ENCODE data around the gene TNFRSF25. TPM values are rescaled to one million over a fixed set of nuclear protein-coding genes. Genes with fewer than 3 reads are reported as not detected.

Gene TNFRSF25
- total and polyA plus RNA-seq, 2 donors from 2014 or later, result 7.6 to 13.8 TPM

DNA sequence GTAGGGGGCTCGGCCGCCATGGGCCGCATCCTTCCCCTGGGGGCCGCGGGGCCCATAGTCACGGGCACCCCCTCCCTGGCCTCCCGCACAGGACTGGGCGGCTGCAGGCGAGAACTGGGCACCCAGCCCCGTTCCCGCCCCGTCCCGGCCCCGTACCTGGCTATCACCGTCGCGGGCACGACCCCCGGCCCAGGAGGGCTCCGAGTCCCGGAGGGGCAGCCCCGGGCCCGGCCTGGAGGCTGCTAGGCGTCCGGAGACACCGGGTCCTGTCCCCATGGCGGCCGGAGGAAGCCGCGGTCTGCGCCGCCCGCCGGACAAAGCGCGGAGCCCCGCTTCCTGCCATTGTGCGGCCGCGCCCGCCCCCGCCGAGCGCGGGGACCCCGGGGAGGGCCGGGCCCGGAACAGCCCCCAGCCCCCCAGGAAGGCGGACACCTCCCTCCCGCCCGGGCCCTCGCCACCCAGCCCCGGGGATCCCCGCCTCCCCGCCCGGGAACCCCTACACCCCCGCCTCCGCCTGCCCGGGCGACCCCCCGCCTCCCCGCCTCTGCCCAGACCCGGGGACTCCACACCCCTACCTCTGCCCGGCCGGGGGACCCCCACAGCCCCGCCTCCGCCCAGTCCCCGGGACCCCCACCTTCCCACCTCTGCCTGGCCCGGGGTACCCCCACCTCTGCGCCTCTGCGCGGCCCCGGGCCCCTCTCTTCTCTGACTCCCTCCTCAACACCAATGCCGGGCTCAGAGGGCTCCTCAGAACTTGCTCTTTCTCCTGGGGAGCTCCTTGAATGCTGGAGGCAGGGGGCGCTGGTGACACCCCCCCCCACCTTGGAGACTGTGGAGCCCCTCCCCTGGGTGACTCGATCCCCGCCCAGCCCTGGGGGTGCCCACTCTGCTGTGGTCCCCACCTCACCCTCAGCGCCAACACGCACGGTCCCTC is 19.5 kb upstream of the TNFRSF25 start:
- no peaks in the 10 kb centered on the region for H3K27me3 ChIP-seq (ENCODE audit: control insufficient read depth, insufficient read depth, low read length)
- H3K4me1 ChIP-seq (ENCODE audit: control insufficient read depth in 2 of 3, insufficient read depth in 2 of 3, low read depth in 1 of 3, low read length in 3 of 3), result peaks cover 0 to 14% (median 0%) of the 10 kb centered on the region in 3 donors
- intact Hi-C loops (cut with DNase I), result no loop called here
- peak in 4 of 5 donors; percentile 36 to 84 (median 51) for DNase-seq
- H3K4me3 ChIP-seq (ENCODE audit: low read length in 3 of 3), result no peak overlapping the region
- no peaks in the 10 kb centered on the region for H3K9me3 ChIP-seq (ENCODE audit: control insufficient read depth in 2 of 3, insufficient read depth in 1 of 3, low read length in 3 of 3)
- no peak overlapping the region for H3K27ac ChIP-seq (ENCODE audit: low read depth in 2 of 2, low read length in 2 of 2)
- H3K9ac ChIP-seq (ENCODE audit: low read length in 3 of 3), result no peak overlapping the region
- H3K36me3 ChIP-seq (ENCODE audit: control insufficient read depth in 2 of 3, insufficient read depth in 3 of 3, low read length in 3 of 3), result no peaks in the 10 kb centered on the region
- TF ChIP-seq, protein P1, sequence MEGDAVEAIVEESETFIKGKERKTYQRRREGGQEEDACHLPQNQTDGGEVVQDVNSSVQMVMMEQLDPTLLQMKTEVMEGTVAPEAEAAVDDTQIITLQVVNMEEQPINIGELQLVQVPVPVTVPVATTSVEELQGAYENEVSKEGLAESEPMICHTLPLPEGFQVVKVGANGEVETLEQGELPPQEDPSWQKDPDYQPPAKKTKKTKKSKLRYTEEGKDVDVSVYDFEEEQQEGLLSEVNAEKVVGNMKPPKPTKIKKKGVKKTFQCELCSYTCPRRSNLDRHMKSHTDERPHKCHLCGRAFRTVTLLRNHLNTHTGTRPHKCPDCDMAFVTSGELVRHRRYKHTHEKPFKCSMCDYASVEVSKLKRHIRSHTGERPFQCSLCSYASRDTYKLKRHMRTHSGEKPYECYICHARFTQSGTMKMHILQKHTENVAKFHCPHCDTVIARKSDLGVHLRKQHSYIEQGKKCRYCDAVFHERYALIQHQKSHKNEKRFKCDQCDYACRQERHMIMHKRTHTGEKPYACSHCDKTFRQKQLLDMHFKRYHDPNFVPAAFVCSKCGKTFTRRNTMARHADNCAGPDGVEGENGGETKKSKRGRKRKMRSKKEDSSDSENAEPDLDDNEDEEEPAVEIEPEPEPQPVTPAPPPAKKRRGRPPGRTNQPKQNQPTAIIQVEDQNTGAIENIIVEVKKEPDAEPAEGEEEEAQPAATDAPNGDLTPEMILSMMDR (IDR thresholded peaks at IDR 0.05; ENCODE audit: borderline replicate concordance, extremely low read depth, insufficient read depth), result no peak
- no peak for FAIRE-seq

DNA sequence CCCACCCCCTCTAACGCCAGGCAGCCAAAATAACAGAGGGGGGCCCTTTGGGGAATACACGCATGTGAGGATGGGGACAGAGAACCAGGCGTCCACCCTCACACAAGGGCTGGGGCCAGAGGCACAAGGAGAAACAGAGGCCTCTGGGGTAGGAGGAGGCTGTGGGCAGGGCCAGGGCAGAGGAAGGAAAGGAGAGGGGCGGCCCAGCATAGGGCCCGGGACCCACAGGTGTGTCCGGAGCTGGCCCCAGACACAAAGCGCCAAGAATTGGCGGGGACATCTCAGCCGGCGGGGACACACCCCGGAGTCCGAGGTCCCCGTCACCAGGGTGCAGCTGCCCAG is 18.8 kb upstream of the TNFRSF25 start:
- DNase-seq (peak in 1 of 5 donors; percentile 16), FAIRE-seq (no peak)
- Histone ChIP-seq H3K27ac (ENCODE audit: low read depth in 2 of 2, low read length in 2 of 2) (no peak overlapping the region), H3K4me3 (ENCODE audit: low read length in 3 of 3) (no peak overlapping the region), H3K9me3 (ENCODE audit: control insufficient read depth in 2 of 3, insufficient read depth in 1 of 3, low read length in 3 of 3) (no peaks in the 10 kb centered on the region), H3K27me3 (ENCODE audit: control insufficient read depth, insufficient read depth, low read length) (no peaks in the 10 kb centered on the region), H3K9ac (ENCODE audit: low read length in 3 of 3) (no peak overlapping the region), H3K36me3 (ENCODE audit: control insufficient read depth in 2 of 3, insufficient read depth in 3 of 3, low read length in 3 of 3) (no peaks in the 10 kb centered on the region), H3K4me1 (ENCODE audit: control insufficient read depth in 2 of 3, insufficient read depth in 2 of 3, low read depth in 1 of 3, low read length in 3 of 3) (peaks cover 0 to 11% (median 0%) of the 10 kb centered on the region in 3 donors)
- intact Hi-C loops (cut with DNase I), result no loop called here
- TF ChIP-seq, protein P1 (IDR thresholded peaks at IDR 0.05; ENCODE audit: borderline replicate concordance, extremely low read depth, insufficient read depth), result no peak

DNA sequence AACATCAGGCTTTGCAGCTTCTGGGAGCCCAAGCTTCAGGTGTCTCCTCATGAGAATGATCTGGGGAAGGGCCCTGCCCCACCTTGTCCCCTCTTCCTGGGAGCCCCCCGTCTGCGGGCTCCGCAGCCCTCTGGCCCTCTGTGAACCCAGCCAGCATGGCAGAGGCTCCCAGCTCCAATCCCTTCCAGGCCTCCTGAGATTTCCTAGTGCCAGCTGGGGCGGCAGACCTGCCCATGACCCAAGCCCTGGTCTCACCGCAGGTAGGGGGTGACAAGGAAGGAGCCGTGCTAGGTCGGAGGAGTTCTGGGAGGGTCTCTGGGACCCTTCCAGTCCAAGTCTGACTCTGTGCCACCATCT is 17.8 kb upstream of the TNFRSF25 start:
- Histone ChIP-seq H3K27me3 (ENCODE audit: control insufficient read depth, insufficient read depth, low read length) (no peaks in the 10 kb centered on the region), H3K27ac (ENCODE audit: low read depth in 2 of 2, low read length in 2 of 2) (no peak overlapping the region), H3K9me3 (ENCODE audit: control insufficient read depth in 2 of 3, insufficient read depth in 1 of 3, low read length in 3 of 3) (no peaks in the 10 kb centered on the region), H3K4me3 (ENCODE audit: low read length in 3 of 3) (no peak overlapping the region), H3K4me1 (ENCODE audit: control insufficient read depth in 2 of 3, insufficient read depth in 2 of 3, low read depth in 1 of 3, low read length in 3 of 3) (peaks cover 0 to 7% (median 0%) of the 10 kb centered on the region in 3 donors), H3K36me3 (ENCODE audit: control insufficient read depth in 2 of 3, insufficient read depth in 3 of 3, low read length in 3 of 3) (no peaks in the 10 kb centered on the region), H3K9ac (ENCODE audit: low read length in 3 of 3) (no peak overlapping the region)
- intact Hi-C loops (cut with DNase I), result no loop called here
- DNase-seq (no peak), FAIRE-seq (no peak)
- TF ChIP-seq, protein P1 (IDR thresholded peaks at IDR 0.05; ENCODE audit: borderline replicate concordance, extremely low read depth, insufficient read depth), result no peak
